GM12878 (cell line): ENCODE measurements around the gene HMCN2. TPM values are rescaled to one million over a fixed set of nuclear protein-coding genes. Genes with fewer than 3 reads are reported as not detected.

Source experiments
- ATAC-seq: fragments of 200-7000 bp; cut with Tn5 transposase; 3 replicates; pipeline ENCODE4 v1.9.1; 2020; ENCODE audit warnings: mild to moderate bottlenecking, moderate library complexity
- BruUV-seq: library from RNA; stranded (reverse); fragments of 400-500 nt; replicated peaks from 2 replicates; lab custom pipeline; 2021; lab: Mats Ljungman, UMichigan
- CTCF ChIA-PET: fragments of 300-600 bp; sonication (Branson Sonifier 250); formaldehyde crosslinking; extraction: SDS; loops from one replicate; lab custom pipeline; 2021; ENCODE audit warnings: inconsistent platforms; lab: Yijun Ruan, JAX
- POLR2A ChIA-PET: fragments of 350-600 bp; formaldehyde crosslinking; extraction: SDS; loops from one replicate; lab custom pipeline; 2021; ENCODE audit warnings: inconsistent platforms; lab: Charles Lee
- RAD21 ChIA-PET: fragments of 300-600 bp; sonication (Branson Sonifier 250); formaldehyde crosslinking; loops from one replicate; lab custom pipeline; 2023; ENCODE audit warnings: antibody characterized with exemption; ENCODE audit not compliant: unreplicated experiment; lab: Charles Lee
- SMC1A ChIA-PET: fragments of 300-600 bp; sonication (Branson Sonifier 250); formaldehyde crosslinking; loops from one replicate; lab custom pipeline; 2023; ENCODE audit not compliant: unreplicated experiment, uncharacterized antibody; lab: Charles Lee
- DNase-seq: peaks from one replicate; pipeline ENCODE4 v3.0.0-alpha.2; 2011; ENCODE audit warnings: low read depth, low spot score
- FAIRE-seq: peaks from 3 replicates; lab custom pipeline; 2011; peaks lifted over from hg19 to GRCh38; lab: Jason Lieb, UNC
- H2AFZ ChIP-seq: 2 replicates; pipeline ENCODE4 v1.6.0; 2011; ENCODE audit warnings: low read depth, low read length, control low read depth; ENCODE audit not compliant: control insufficient read depth
- H3K27ac ChIP-seq: 2 replicates; pipeline ENCODE4 v1.5.1; 2011; ENCODE audit warnings: control low read depth; ENCODE audit not compliant: control insufficient read depth, insufficient read depth
- H3K27me3 ChIP-seq, 2 experiments: replicated peaks in 1 of 2; 2 replicates each; pipeline versions ENCODE4 v1.6.0 to v1.6.1; 2011; ENCODE audit warnings: low read length in 1 of 2; ENCODE audit not compliant: control insufficient read depth in 2 of 2, insufficient read depth in 2 of 2
- H3K36me3 ChIP-seq, 2 experiments: 2 replicates each; pipeline ENCODE4 v1.5.1; 2011; ENCODE audit warnings: low read length in 1 of 2; ENCODE audit not compliant: control insufficient read depth in 2 of 2, insufficient read depth in 2 of 2
- H3K4me1 ChIP-seq: 2 replicates; pipeline ENCODE4 v1.6.1; 2011; ENCODE audit warnings: mild to moderate bottlenecking, low read length, moderate library complexity, mixed read lengths; ENCODE audit not compliant: control insufficient read depth, insufficient read depth
- H3K4me2 ChIP-seq: 2 replicates; pipeline ENCODE4 v1.6.0; 2011; ENCODE audit warnings: control low read depth; ENCODE audit not compliant: control insufficient read depth, insufficient read depth
- H3K4me3 ChIP-seq: fragments of 200-600 bp; sonication (generic); 2 replicates; pipeline ENCODE4 v1.5.1; 2016
- H3K79me2 ChIP-seq: 2 replicates; pipeline ENCODE4 v1.6.0; 2011; ENCODE audit warnings: low read length; ENCODE audit not compliant: control insufficient read depth, insufficient read depth
- H3K9ac ChIP-seq: 2 replicates; pipeline ENCODE4 v1.8.0; 2011; ENCODE audit warnings: low read length, control low read depth, mixed read lengths; ENCODE audit not compliant: control insufficient read depth, insufficient read depth
- H3K9me3 ChIP-seq: replicated peaks from 3 replicates; pipeline ENCODE4 v1.5.1; 2011; ENCODE audit warnings: mild to moderate bottlenecking, low read length; ENCODE audit not compliant: control insufficient read depth, insufficient read depth
- H4K20me1 ChIP-seq: 2 replicates; pipeline ENCODE4 v1.6.0; 2011; ENCODE audit not compliant: control insufficient read depth, insufficient read depth
- BACH1 ChIP-seq: fragments of 450-650 bp; IDR thresholded peaks from 2 replicates; pipeline ENCODE4 v1.6.1; 2017; ENCODE audit warnings: mild to moderate bottlenecking, borderline replicate concordance
- BCL3 ChIP-seq: IDR thresholded peaks from 2 replicates; pipeline ENCODE4 v1.6.1; 2011; ENCODE audit warnings: borderline replicate concordance, low read depth, mild to moderate bottlenecking, moderate library complexity, low read length; ENCODE audit not compliant: insufficient read depth, poor library complexity, severe bottlenecking
- BMI1 ChIP-seq: fragments of 450-650 bp; IDR thresholded peaks from 2 replicates; pipeline ENCODE4 v1.6.1; 2016; ENCODE audit warnings: mild to moderate bottlenecking, moderate library complexity, borderline replicate concordance
- CUX1 ChIP-seq: IDR thresholded peaks from 2 replicates; pipeline ENCODE4 v1.6.1; 2012; ENCODE audit warnings: improper control_type of control experiment, low read depth, low read length; ENCODE audit not compliant: insufficient replicate concordance
- LARP7 ChIP-seq: fragments of 450-650 bp; IDR thresholded peaks from 2 replicates; pipeline ENCODE4 v1.6.1; 2017; ENCODE audit warnings: mild to moderate bottlenecking
- POLR2AphosphoS5 ChIP-seq: IDR thresholded peaks from 2 replicates; pipeline ENCODE4 v1.6.1; 2011; ENCODE audit warnings: mild to moderate bottlenecking, low read length, inconsistent platforms
- SIX5 ChIP-seq: IDR thresholded peaks from 2 replicates; pipeline ENCODE4 v1.6.1; 2011; ENCODE audit warnings: mild to moderate bottlenecking, low read depth, low read length, moderate library complexity; ENCODE audit not compliant: severe bottlenecking
- SMC3 ChIP-seq: IDR thresholded peaks from 2 replicates; pipeline ENCODE4 v1.6.1; 2011; ENCODE audit warnings: low read length, improper control_type of control experiment, borderline replicate concordance
- ZBED1 ChIP-seq: IDR thresholded peaks from 2 replicates; pipeline ENCODE4 v1.6.1; 2016; ENCODE audit warnings: borderline replicate concordance
- ZNF207 ChIP-seq: fragments of 450-650 bp; IDR thresholded peaks from 2 replicates; pipeline ENCODE4 v1.6.1; 2014; ENCODE audit warnings: antibody characterized with exemption, mild to moderate bottlenecking, borderline replicate concordance
- WGBS: methylation state at CpG from one replicate; pipeline ENCODE4 v1.1.6; 2016; ENCODE audit warnings: low lambda C conversion rate; ENCODE audit not compliant: insufficient replicate concordance, insufficient coverage; ENCODE audit errors: missing lambda C conversion rate; 5-methylcytosine and 5-hydroxymethylcytosine counted together
- in situ Hi-C: fragments of 300-500 bp; cut with MboI; formaldehyde crosslinking; loops from 9 replicates; pipeline ENCODE4 v1.14.3; 2018; ENCODE audit warnings: mixed read lengths
- intact Hi-C: fragments of 100-400 bp; cut with micrococcal nuclease; formaldehyde crosslinking; loops from one replicate; pipeline ENCODE4 v1.14.2; 2022; ENCODE audit not compliant: unreplicated experiment
- polyA plus RNA-seq, 11 experiments: library from polyadenylated mRNA; depleted of rRNA in 4 of 11; unstranded in 6 of 11; stranded (reverse) in 5 of 11; fragments of >200 nt; fragmentation: Nextera tagmentation in 4 of 11; fragmentation: Illumina TruSeq in 1 of 11; extraction: Ambion mirVana in 4 of 11; extraction: Trizol in 1 of 11; gene quantifications; 1 replicate in 1 of 11; 2 replicates in 10 of 11; pipeline versions ENCODE4 v1.2.1 to v1.2.3, GENCODE V29; 2011 to 2016; ENCODE audit warnings: inconsistent platforms in 2 of 11, missing spikeins in 2 of 11, low read depth in 1 of 11
- total RNA-seq, 4 experiments: library from RNA; depleted of rRNA in 3 of 4; stranded (reverse); fragments of >200 nt in 3 of 4; fragmentation: Illumina TruSeq in 1 of 4; extraction: Trizol in 1 of 4; gene quantifications; 2 replicates each; pipeline versions ENCODE4 v1.2.1 to v1.2.3, GENCODE V29; 2013 to 2021
- TF ChIP-seq, protein P1 (sequence below): IDR thresholded peaks from 2 replicates; pipeline ENCODE4 v1.6.1; 2011; ENCODE audit warnings: mild to moderate bottlenecking, low read depth, low read length, moderate library complexity; ENCODE audit not compliant: insufficient replicate concordance

The HMCN2 gene
- total and polyA plus RNA-seq, 10 of the 15 experiments (the other 5 are each of a cell fraction or from before 2014, with no cell fraction given), result 0.04 TPM; not detected in 9

- Histone ChIP-seq H3K36me3 (no peaks in the 10 kb centered on the region), H3K27me3 (no peaks in the 10 kb centered on the region; a peak in 1 of 4 replicates), H4K20me1 (no peaks in the 10 kb centered on the region), H3K79me2 (no peaks in the 10 kb centered on the region), H2AFZ (no peak overlapping the region), H3K27ac (no peak overlapping the region), H3K4me3 (no peak overlapping the region), H3K4me1 (no peaks in the 10 kb centered on the region), H3K9me3 (no peaks in the 10 kb centered on the region), H3K9ac (no peak overlapping the region), H3K4me2 (no peak overlapping the region)
- CTCF ChIA-PET, result no interaction called here
- no peak for FAIRE-seq
- no peak for DNase-seq
- RAD21 ChIA-PET, result no interaction called here
- SMC1A ChIA-PET, result no interaction called here
- no TSS peak for BruUV-seq
- in situ Hi-C loops, result loop anchor here (10.0 kb wide), 2 partner anchors 231 to 411 kb away; no protein-coding TSS in a partner anchor
- POLR2A ChIA-PET, result no interaction called here
- ATAC-seq, result no peak
- intact Hi-C loops, result no loop called here
- WGBS, result 47% methylated on average over 10 of the region's 10 CpGs
- TF ChIP-seq BCL3 (no peak), CUX1 (no peak), BACH1 (no peak), ZNF207 (no peak), SMC3 (no peak), BMI1 (no peak), POLR2AphosphoS5 (no peak), LARP7 (no peak), SIX5 (no peak), ZBED1 (no peak)
- TF ChIP-seq, protein P1, sequence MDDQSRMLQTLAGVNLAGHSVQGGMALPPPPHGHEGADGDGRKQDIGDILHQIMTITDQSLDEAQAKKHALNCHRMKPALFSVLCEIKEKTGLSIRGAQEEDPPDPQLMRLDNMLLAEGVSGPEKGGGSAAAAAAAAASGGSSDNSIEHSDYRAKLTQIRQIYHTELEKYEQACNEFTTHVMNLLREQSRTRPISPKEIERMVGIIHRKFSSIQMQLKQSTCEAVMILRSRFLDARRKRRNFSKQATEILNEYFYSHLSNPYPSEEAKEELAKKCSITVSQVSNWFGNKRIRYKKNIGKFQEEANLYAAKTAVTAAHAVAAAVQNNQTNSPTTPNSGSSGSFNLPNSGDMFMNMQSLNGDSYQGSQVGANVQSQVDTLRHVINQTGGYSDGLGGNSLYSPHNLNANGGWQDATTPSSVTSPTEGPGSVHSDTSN, result no peak
Measured at GRCh38 chr9:130454096-130454811, 188.7 kb downstream of the HMCN2 start.
